CD4-positive, alpha-beta T cell treated with Interferon gamma for 1 hour (primary cell): Measurements from ENCODE around the gene DYNLRB1.

Source experiments
- DNase-seq: peaks from one replicate; pipeline ENCODE4 v3.0.0-alpha.2; 2020

DYNLRB1 gene

GRCh38 chr20:34579979-34580940 is 64.0 kb downstream of the DYNLRB1 start:
- no peak for DNase-seq

- DNase-seq, result no peak
Measured at GRCh38 chr20:34581341-34582184, 65.3 kb downstream of the DYNLRB1 start.

- no peak for DNase-seq
Measured at GRCh38 chr20:34582221-34582620, 66.0 kb downstream of the DYNLRB1 start.

- no peak for DNase-seq
Measured at GRCh38 chr20:34582911-34583310, 66.7 kb downstream of the DYNLRB1 start.

- DNase-seq, result no peak
Measured at GRCh38 chr20:34583544-34583943, 67.3 kb downstream of the DYNLRB1 start.

GRCh38 chr20:34585019-34585418 is 68.8 kb downstream of the DYNLRB1 start:
- no peak for DNase-seq

- DNase-seq, result no peak
Measured at GRCh38 chr20:34586488-34587163, 70.4 kb downstream of the DYNLRB1 start.
